ENCODE measurements around the gene MYL7.

- TF ChIP-seq POLR2AphosphoS5 (IDR thresholded peaks at IDR 0.05) = no peak
- TF ChIP-seq, protein P1, sequence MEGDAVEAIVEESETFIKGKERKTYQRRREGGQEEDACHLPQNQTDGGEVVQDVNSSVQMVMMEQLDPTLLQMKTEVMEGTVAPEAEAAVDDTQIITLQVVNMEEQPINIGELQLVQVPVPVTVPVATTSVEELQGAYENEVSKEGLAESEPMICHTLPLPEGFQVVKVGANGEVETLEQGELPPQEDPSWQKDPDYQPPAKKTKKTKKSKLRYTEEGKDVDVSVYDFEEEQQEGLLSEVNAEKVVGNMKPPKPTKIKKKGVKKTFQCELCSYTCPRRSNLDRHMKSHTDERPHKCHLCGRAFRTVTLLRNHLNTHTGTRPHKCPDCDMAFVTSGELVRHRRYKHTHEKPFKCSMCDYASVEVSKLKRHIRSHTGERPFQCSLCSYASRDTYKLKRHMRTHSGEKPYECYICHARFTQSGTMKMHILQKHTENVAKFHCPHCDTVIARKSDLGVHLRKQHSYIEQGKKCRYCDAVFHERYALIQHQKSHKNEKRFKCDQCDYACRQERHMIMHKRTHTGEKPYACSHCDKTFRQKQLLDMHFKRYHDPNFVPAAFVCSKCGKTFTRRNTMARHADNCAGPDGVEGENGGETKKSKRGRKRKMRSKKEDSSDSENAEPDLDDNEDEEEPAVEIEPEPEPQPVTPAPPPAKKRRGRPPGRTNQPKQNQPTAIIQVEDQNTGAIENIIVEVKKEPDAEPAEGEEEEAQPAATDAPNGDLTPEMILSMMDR (IDR thresholded peaks at IDR 0.05) = no peak
Observed at GRCh38 chr7:44103566-44103922, 37.6 kb downstream of the MYL7 start.
